HG03108 (cell line): ENCODE measurements around the gene IGF2BP2.
A peak's percentile ranks its signal among the peaks of the same experiment; 100 is the strongest.
"Not testable (repeated sequence)": the region's sequence is repeated elsewhere in the genome, so short reads cannot be mapped to it uniquely, and the experiment has no call there.

Source experiments
- ATAC-seq: cut with Tn5 transposase; IDR thresholded peaks from one replicate; pipeline ENCODE4 v1.9.1; 2021; ENCODE audit warnings: moderate library complexity; ENCODE audit not compliant: unreplicated experiment

The IGF2BP2 gene

DNA sequence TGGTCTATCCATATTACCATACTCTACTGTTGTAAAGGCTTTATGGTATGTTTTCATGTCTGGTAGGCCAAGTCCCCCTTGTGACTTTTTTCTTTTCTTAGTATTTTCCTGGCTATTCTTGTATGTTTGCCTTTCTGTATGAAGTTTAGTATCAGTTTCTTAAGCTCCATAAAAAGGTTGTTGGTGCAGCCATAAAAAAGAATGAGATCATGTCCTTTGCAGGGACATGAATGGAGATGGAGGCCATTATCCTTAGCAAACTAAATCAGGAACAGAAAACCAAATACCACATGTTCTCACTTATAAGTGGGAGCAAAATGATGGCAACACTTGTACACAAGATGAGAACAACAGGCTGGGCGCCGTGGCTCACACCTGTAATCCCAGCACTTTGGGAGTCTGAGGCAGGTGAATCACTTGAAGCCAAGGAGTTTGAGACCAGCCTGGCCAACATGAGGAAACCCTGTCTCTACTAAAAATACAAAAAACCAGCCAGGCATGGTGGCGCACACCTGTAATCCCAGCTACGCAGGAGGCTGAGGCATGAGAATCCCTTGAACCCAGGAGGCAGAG, 13.7 kb upstream of the IGF2BP2 start:
- ATAC-seq = not testable (repeated sequence)

DNA sequence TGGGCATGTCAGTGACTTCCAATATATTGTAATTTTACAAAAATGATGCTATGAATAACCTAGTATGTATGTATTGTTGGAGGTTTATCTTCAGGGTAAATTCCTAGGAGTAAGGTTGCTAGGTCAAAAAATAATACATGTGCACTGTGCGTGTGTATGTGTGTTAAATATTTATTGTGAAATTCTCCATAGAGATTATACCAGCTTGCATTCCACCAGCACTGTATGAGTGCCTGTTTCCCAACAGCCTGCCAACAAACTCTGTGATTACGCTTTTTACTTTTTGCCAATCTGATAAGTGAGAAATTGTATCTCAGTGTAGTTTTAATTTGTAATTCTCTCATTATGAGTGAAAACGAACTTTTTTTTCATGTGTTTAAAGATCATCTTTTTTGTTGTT, 12.6 kb upstream of the IGF2BP2 start:
- no peak for ATAC-seq

DNA sequence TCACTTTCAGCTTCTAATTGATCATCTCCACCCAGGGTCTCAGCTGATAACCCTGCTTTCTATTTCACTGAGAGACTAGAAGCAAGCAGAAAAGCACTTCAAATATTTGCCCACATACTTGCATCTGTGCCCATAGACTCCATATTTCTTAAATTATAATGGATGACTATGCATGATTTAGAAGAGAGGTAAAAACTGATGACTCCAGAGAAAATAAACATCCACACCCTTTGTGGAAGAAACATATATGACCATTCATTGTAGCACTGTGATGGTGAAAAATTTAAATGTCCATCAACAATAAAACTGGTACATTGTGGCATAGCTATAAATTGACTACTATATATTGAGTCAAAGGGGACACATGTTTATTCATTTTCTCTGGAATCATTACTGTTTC, 7.1 kb upstream of the IGF2BP2 start:
- no peak for ATAC-seq

DNA sequence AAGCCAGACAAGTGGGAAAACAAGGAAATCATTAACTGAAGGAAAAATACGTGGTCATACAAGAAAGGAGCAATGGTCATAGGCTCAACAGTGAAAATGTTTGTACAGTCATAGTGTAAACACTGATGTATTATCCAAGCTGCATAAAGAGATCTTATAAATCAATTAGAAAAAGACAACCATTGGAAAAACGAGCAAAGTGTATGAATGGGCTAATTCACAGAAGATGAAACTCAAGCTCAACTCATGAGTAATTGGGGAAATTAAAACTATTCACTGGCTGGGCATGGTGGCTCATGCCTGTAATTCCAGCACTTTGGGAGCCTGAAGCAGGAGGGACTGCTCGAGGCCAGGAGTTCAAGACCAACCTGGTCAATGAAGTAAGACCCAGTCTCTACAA, 6.4 kb upstream of the IGF2BP2 start:
- ATAC-seq = no peak

DNA sequence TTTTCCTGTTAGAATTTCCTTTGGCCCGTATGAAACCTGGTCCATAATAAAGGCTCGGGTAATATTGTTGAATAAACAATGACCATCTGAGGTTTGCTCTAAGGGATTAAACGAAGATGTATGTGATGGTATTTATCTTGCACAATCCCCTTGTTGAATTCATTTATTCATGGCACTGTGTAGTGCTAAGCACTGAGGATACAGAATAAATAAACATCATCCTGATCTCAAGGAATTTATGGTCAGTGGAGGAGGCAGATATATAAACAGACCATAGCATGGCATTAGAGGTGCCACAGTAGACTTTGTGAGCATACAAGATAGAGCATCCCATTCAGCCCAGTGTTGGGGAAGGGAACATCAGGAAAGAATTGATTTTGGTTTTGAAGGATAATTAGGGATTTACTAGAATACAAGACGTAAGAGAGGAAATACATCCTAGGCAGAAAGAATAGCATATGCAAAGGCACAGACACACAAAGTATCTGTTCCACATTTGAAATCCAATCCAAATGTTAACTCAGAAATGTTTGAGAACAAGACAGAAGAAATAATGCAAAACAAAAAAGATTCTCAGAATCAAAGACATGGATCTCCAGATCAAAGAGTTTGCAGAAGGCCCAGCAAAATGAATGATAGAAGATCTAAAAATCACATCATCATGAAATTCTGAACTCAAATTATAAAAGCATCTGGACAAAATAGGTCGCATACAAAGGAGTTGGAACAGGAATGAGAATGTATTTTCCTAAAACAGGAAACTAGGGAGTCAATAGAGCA, 5.4 kb upstream of the IGF2BP2 start:
- no peak for ATAC-seq

DNA sequence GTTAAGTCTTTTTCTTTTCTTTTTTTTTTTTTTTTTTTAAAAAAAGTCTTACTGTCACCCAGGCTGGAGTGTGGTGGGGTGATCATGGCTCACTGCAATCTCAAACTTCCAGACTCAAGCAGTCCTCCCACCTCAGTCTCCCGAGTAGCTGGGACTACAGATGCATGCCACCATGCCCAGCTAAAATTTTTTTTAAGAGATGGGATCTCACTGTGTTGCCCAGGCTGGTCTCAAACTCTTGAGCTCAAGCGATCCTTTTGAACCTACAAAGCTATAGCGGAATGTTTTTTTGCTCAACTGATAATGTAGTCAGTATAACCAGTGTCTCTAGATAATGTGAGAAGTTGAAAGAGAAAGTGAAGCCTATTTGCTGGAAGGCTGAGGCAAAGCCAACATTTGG, 3.9 kb upstream of the IGF2BP2 start:
- no peak for ATAC-seq

DNA sequence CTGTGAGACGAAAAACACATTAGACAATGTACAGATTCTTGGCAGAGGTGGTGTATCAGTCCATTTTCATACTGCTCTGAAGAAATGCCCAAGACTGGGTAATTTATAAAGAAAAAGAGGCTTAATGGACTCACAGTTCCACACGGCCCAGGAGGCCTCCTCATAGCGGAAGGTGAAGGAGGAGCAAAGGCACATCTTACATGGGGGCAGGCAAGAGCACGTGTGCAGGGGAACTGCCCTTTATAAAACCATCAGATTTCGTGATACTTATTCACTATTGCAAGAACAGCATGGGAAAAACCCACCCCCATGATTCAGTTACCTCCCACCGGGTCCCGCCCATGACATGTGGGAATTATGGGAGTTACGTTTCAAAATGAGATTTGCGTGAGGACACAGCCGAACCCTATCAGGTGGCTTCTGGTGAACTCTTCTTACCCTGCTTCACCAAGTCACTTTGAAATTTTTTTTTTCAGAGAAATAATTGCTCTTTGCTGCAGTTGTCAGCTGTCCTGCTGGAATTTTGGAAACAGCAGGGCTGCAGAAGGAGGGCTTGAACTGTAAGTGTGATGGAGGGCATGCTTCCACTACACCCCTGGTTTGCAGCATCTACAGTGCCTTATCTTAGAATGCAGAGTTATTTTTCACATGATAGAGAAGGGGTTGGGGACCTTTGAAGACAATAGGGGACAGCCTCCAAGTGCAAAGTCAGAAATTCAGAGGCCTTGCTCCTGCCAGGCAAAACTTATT, 2.9 kb upstream of the IGF2BP2 start:
- no peak for ATAC-seq

DNA sequence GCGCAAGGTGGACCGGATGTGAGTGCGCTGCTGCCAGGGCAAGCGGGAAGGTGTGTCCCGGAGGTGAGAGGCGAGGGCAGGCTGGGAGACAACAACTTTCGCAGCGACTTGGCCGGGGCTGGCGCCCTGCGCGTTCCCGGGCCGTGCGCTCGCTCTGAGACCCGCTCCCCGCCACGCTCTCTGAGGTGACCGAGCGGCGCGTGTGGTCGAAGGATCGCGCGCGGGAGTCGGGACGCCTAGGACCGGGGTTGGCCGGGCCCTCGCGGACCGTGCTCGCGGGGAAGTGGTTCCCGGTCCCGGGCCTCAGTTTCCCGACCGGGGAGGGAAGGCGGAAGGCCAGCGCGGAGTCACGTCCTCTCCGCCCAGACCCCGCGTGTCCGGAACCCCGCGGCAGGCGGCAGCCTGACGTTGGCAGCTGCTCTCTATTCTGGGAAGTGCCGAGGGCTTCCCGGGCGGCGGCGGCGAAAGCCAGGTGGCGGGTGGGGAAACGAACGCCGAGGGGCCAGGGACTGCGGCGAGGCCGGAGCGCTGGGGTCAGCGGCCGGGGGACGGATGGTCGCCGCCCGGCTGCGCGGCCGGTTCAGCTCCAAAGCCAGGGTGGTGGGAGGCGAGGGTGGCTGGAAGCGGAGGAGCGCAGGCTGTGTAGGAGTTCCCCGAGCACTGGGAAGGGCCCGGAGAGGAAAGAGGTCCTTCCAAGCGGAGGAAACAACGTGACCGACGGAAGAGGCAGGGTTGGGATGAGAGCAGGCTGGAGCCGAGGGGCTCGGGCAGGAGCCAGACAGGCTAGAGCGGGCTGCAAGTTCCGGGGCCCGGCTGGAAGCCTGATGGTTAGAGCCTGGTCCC, 1.0 kb upstream of the IGF2BP2 start:
- no peak for ATAC-seq

DNA sequence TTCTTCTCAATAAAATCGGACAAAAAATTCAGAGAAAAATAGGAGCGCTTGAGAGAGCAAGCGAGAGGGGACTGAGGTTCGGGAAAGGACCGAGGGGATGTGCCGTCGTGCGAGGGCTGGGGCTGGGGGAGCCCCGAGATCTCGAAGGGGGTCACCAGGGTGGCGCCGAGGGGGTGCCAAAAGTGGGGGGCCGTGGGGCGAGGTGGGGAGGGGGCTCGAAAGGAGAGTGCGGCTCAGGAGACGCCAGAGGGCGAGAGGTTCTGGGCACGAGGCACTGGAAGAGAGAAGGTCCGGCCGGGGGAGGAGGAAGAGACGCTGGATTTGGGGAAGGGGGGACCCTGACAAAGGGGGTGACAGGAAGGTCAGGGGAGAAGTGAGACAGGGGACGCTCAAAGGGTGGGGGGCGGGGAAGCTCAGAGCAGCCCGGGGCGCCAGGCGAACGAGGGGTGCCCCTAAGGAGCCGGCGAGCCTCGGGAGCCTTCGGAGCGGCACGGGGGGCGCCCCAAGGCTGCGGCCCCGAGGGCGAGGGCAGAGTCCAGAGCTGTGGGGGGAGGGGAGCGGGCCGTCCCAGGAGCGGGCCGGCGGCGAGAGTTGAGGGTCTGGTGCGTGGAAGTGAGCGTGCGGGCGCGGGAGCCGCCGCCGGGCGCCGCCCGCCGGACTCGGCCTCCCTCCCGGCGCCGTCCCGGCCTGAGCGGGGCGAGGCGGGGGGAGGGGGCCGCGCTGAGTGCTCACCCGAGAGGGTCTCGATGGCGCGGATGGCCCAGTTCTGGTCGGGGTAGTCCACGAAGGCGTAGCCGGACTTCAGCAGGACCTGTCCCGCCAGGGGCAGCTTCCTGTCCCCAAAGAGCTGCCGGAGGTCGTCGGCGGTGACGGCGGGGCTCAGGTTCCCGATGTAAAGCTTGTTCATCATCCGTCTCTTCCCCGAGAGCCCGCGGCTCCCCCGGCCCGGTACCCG, 514 bp downstream of the IGF2BP2 start:
- peak; percentile 12 for ATAC-seq

DNA sequence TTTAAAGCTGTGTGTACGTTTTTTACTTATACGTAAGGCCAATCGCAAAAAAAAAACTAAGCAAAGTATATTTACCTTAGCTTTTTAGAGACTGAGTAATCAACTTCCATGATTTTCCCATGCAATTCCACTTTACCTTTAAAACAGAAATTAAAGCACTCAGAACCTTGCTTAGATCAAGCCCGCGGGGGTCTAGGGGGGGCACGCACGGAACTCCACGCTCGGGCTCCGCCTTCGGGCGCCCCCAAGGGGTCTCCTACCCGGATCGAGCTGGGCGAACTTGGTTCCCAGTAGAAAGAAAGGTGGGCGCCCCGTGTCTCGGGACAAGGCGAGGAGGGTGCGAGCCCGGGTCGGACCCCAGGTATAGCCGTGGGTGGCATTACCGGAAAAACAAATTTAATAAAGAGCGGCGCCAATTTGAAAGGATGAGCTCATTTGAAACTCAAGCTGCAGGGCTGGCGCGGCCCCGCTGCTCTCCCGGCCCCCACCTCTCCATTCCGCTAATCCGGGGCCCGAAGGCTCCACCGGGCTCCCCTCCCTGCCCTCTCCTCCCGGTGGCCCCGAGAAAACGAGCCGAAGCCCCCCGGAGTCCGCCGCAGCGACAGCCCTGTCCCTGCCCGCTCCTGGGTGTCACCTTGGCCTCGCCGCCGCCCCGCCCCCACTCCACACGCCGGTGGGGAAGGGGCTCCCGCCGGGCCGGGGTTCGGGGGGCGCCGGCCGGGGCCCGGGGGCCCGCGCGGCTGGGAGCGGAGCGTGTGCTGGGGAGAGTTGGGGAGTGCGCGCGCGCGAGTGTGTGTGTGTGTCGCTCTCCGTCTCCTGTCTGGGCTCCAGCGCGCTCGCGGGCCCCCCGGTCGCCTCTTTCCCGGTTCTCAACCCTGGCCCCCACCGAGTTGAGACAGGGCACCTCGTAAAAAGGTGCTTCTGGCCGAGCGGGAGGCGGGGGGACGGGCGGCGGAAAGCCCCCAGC, 1.5 kb downstream of the IGF2BP2 start:
- ATAC-seq = no peak

DNA sequence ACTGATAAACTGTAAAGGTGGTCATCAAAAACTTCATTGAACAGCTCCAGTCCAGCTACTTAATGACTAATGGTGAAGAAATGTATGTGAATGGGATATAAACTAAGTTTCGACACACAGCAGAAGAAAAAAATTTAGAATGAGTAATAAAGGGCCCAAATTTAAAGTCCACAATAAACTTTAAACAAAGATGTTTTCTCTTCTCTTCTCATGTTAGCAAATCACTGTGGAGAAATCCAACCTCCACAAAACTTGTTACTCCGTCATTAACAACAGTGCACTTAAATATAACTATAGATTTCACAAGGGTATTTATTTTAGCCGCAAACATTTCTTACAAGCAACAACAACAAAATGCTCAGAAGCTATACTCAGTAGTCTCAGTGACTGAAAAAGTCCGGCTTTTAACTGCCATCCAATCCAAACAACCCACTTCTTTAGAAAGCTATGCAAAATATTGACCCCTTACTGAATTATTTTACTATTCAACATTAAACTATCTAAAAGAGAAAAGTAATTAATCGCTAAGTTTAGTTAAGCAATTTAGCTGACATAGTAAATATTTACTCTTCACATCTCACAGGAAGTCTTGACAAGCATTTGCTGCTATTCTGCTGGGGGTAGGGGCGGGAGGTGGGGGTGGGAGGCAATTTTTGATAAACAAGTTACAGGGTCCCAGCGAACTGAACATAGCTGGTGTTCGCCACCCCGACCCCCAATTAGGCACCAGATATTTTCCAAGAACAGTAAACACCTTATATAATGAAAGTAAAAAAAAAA, 2.4 kb downstream of the IGF2BP2 start:
- ATAC-seq = no peak

DNA sequence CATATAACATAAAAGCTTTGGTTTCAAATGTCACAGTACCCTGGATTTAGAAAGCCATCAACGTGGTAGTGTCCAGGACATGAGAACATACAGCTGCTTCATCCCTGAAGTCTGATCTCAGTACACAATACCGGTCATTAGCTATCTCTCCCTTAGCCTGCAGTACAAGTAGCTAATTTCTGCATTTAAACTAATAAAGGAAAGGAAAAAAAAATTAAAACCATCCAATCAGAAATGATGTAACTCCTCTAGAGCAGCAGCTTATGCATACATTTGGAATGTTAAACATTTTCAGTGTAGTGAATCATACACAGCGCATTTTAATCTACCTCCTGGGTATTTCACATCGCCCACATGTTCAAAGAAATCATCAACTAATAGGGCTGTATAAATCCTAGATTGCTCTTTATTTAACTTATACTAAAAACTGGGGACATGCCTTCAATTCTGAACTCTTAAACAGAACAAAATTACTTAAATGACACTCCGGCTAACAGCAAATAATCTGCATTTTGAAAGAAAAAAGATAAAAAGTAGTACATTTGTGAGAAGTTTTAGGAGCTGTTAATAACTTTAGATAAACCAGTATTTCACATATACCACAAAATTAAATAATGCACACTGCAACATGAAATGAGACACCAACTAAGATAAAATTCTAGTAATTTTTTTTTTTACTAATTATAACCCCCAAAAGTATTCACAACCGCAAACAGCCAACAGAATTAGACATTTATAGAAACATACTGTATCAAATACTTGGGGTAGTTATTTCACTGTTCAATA, 3.7 kb downstream of the IGF2BP2 start:
- no peak for ATAC-seq

DNA sequence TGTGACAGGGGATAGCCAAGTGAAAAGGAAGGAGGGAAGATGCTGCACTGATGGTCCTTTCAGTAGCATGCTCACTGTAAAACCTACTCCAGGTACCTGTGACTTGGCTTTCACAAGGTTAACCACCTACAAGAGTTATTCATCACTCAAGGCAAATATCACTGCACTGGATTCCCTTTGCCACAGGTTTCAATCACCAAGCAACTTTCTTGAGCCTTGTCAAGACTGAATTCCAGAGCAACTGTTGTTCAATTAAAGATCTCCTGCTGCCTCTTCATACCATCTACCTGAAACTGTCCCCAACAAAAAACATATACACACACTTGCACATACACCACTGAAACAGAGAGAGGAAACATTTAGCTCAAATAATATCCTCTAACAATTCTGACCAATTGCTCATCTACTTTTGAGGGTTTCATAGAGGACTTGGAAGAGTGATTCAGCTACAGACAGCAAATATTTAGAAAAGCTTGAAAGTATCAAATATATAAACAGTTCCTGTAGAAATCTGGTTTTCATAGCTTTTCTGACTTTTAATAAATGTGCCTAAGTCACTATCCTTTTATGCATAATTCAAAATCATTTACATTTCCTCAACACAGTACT, 6.5 kb downstream of the IGF2BP2 start:
- no peak for ATAC-seq

DNA sequence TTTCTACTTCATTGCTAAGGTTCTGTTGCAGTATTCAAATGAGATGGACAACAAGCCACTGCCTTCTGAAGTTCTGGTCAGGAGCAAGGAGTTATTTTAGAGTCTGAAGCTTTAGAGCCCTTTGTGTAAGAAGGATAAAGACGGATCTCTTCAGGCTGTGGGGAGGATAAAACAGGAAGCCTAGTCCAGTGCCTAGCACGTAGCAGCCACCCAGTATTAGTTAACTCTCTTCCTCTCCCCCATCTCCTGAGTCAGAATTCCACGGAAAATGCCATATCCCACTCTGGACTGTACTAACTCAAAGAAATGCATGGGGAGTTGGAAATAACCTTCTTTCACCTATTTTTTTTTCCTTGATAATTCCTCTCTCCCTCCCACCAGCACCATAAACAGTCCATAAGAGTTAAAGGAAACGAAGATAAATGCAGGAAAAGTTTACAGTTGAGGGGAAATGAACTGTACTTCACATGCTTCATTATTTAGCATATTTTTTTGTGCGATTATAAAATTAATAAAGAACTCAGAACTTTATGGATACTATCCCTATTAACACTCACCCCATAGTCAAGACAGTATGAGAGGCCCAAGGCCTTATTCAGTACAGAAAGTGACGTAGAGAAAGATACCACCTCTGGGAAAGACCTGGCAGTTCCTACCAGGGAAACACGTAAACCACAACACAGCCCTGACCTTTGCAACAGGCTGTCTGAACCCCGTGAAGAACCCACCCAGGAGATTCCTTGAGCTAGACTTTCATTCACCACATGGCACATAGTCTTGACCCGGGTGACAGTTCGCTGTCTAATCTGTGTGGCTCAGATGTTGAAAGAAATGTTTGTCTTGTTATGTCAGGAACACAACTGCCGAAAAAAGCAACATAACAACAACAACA, 9.2 kb downstream of the IGF2BP2 start:
- ATAC-seq = no peak

DNA sequence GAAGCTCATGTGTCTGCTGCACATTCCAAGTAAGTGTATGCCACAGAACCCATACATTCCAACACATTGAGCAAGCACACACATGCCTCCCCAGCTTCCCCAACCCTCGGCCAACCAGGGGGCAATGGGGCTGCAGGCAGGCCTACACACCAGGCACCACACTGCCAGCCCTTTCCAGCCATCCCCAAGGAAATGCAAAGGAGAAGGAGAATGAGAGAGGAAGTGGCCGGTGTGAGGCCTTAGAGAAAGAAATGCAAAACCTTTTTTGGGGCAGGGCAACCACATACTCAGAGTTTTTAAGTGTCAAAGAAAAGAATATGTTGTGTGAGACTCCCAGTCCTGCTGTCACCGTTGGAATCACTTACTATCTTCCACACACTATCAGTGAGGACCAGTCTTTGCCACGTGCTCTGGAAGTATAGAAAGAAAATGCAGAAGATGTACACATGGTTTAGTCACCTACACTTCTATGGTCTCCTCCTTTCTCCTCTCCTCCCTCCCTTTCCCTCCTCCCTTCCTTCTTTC, 11.1 kb downstream of the IGF2BP2 start:
- no peak for ATAC-seq

DNA sequence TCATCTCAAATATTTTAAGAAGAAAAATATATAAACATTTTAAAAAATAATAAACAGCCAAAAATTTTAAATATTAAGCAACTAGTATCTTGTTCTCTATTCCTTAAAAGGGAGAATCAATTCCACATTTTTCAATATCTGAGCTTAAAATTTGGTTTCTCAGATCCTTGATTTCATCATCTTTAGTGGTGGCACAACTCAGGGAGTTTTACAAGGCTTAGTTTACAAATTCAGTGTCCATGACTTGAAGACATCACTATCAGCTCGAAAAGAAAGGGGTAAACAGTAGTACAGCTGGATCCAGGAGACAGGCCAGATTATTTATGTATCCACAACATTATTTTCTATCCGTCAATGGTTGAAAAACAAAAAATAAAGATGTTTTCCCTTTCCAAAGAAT, 11.6 kb downstream of the IGF2BP2 start:
- no peak for ATAC-seq
